IMR-90 (cell line): ENCODE data around the gene ZMYND10. TPM values are rescaled to one million over a fixed set of nuclear protein-coding genes. Genes with fewer than 3 reads are reported as not detected.

Experiments used
- ATAC-seq: fragments of 200-7000 bp; cut with Tn5 transposase; 2 replicates; pipeline ENCODE4 v1.9.1; 2020; ENCODE audit warnings: low read depth, mild to moderate bottlenecking, moderate library complexity
- BruUV-seq: library from RNA; stranded (reverse); fragments of 400-500 nt; replicated peaks from 2 replicates; lab custom pipeline; 2021; lab: Mats Ljungman, UMichigan
- CTCF ChIA-PET: fragments of 300-600 bp; formaldehyde crosslinking; extraction: SDS; loops from one replicate; lab custom pipeline; 2021; ENCODE audit warnings: antibody characterized with exemption; lab: Yijun Ruan, JAX
- POLR2A ChIA-PET: fragments of 300-600 bp; sonication (Branson Sonifier 250); formaldehyde crosslinking; loops from one replicate; lab custom pipeline; 2022; ENCODE audit warnings: antibody characterized with exemption; ENCODE audit not compliant: unreplicated experiment; lab: Charles Lee
- DNase-seq: peaks from one replicate; pipeline ENCODE4 v3.0.0; 2013
- H2AFZ ChIP-seq: replicated peaks from 2 replicates; pipeline ENCODE3; 2013; ENCODE audit warnings: low read length, mild to moderate bottlenecking; ENCODE audit not compliant: poor library complexity
- H2AK5ac ChIP-seq: 2 replicates; pipeline ENCODE4 v1.6.1; 2013; ENCODE audit warnings: low read depth, low read length, inconsistent platforms
- H2AK9ac ChIP-seq: replicated peaks from 2 replicates; pipeline ENCODE3; 2013; ENCODE audit warnings: mild to moderate bottlenecking, low read depth, low read length, moderate library complexity; ENCODE audit not compliant: poor library complexity
- H2BK120ac ChIP-seq: 2 replicates; pipeline ENCODE4 v1.6.1; 2013; ENCODE audit warnings: low read depth, low read length, inconsistent platforms
- H2BK15ac ChIP-seq: 3 replicates; pipeline ENCODE4 v1.6.1; 2013; ENCODE audit warnings: low read depth, low read length, inconsistent platforms
- H2BK20ac ChIP-seq: 2 replicates; pipeline ENCODE4 v1.6.1; 2013; ENCODE audit warnings: low read depth, mild to moderate bottlenecking, inconsistent platforms, low read length, moderate library complexity
- H2BK5ac ChIP-seq: 2 replicates; pipeline ENCODE4 v1.6.1; 2013; ENCODE audit warnings: mild to moderate bottlenecking, low read depth, low read length, inconsistent platforms; ENCODE audit not compliant: poor library complexity, severe bottlenecking
- H3K14ac ChIP-seq: replicated peaks from 2 replicates; pipeline ENCODE4 v1.6.1; 2013; ENCODE audit warnings: low read depth, low read length, inconsistent platforms
- H3K18ac ChIP-seq: 2 replicates; pipeline ENCODE4 v1.6.1; 2013; ENCODE audit warnings: low read depth, low read length, control low read depth
- H3K23ac ChIP-seq: 2 replicates; pipeline ENCODE4 v1.6.1; 2013; ENCODE audit warnings: low read depth, low read length, inconsistent platforms
- H3K27ac ChIP-seq: 2 replicates; pipeline ENCODE4 v1.5.1; 2013; ENCODE audit warnings: mild to moderate bottlenecking, control low read depth, low read length; ENCODE audit not compliant: insufficient read depth
- H3K27me3 ChIP-seq: 2 replicates; pipeline ENCODE4 v1.6.1; 2013; ENCODE audit warnings: low read length; ENCODE audit not compliant: control insufficient read depth, insufficient read depth
- H3K36me3 ChIP-seq: 2 replicates; pipeline ENCODE4 v1.6.1; 2013; ENCODE audit warnings: low read length, mixed read lengths; ENCODE audit not compliant: control insufficient read depth, insufficient read depth
- H3K4ac ChIP-seq: 2 replicates; pipeline ENCODE4 v1.6.1; 2013; ENCODE audit warnings: low read depth, low read length, inconsistent platforms
- H3K4me1 ChIP-seq: 2 replicates; pipeline ENCODE4 v1.6.1; 2013; ENCODE audit warnings: low read length, mixed read lengths; ENCODE audit not compliant: control insufficient read depth, insufficient read depth
- H3K4me2 ChIP-seq: 2 replicates; pipeline ENCODE4 v1.6.1; 2013; ENCODE audit warnings: low read depth, mild to moderate bottlenecking, control low read depth, low read length, moderate library complexity
- H3K4me3 ChIP-seq: 2 replicates; pipeline ENCODE4 v1.5.1; 2013; ENCODE audit warnings: low read depth, mild to moderate bottlenecking, control low read depth, low read length, moderate library complexity; ENCODE audit not compliant: insufficient read depth
- H3K56ac ChIP-seq: 2 replicates; pipeline ENCODE4 v1.6.1; 2013; ENCODE audit warnings: low read length, inconsistent platforms; ENCODE audit not compliant: insufficient read depth; ENCODE audit errors: extremely low read depth
- H3K79me1 ChIP-seq, 2 experiments: 2 replicates each; pipeline ENCODE4 v1.6.1; 2013; ENCODE audit warnings: low read length in 2 of 2, inconsistent platforms in 1 of 2, low read depth in 1 of 2
- H3K9ac ChIP-seq: 2 replicates; pipeline ENCODE4 v1.6.1; 2013; ENCODE audit warnings: low read depth, low read length, control low read depth
- H3K9me1 ChIP-seq: 2 replicates; pipeline ENCODE4 v1.6.1; 2013; ENCODE audit warnings: low read length, inconsistent platforms; ENCODE audit not compliant: insufficient read depth
- H3K9me3 ChIP-seq: 2 replicates; pipeline ENCODE4 v1.6.1; 2013; ENCODE audit warnings: low read length; ENCODE audit not compliant: control insufficient read depth, insufficient read depth
- H4K20me1 ChIP-seq: 2 replicates; pipeline ENCODE4 v1.6.1; 2013; ENCODE audit warnings: low read length, inconsistent platforms; ENCODE audit not compliant: insufficient read depth
- H4K5ac ChIP-seq: 2 replicates; pipeline ENCODE4 v1.6.1; 2013; ENCODE audit warnings: mild to moderate bottlenecking, low read depth, low read length, control low read depth
- H4K8ac ChIP-seq, 2 experiments: 2 replicates each; pipeline ENCODE4 v1.6.1; 2013; ENCODE audit warnings: low read depth in 2 of 2, low read length in 2 of 2, control low read depth in 1 of 2, inconsistent platforms in 1 of 2
- H4K91ac ChIP-seq: 2 replicates; pipeline ENCODE4 v1.6.1; 2013; ENCODE audit warnings: low read depth, low read length, inconsistent platforms; ENCODE audit not compliant: insufficient read depth
- BHLHE40 ChIP-seq: fragments of 150-350 bp; IDR thresholded peaks from 2 replicates; pipeline ENCODE4 v1.6.1; 2016; ENCODE audit warnings: mild to moderate bottlenecking, low read depth, low read length
- MXI1 ChIP-seq: IDR thresholded peaks from 2 replicates; pipeline ENCODE4 v1.6.1; 2012; ENCODE audit warnings: low read depth, mild to moderate bottlenecking, low read length, moderate library complexity, borderline replicate concordance
- POLR2A ChIP-seq: IDR thresholded peaks from 2 replicates; pipeline ENCODE4 v1.6.1; 2012; ENCODE audit warnings: mild to moderate bottlenecking, low read depth, low read length
- USF2 ChIP-seq: fragments of 150-350 bp; IDR thresholded peaks from 2 replicates; pipeline ENCODE4 v1.6.1; 2017; ENCODE audit warnings: mild to moderate bottlenecking, antibody characterized with exemption, low read length, low read depth
- WGBS, 2 experiments: methylation state at CpG; one replicate each; pipeline versions ENCODE4 v1.1.5 to v1.1.7; 2013; ENCODE audit warnings: missing lambda C conversion rate in 2 of 2; ENCODE audit not compliant: insufficient read length in 1 of 2; ENCODE audit errors: extremely low coverage in 2 of 2; 5-methylcytosine and 5-hydroxymethylcytosine counted together
- dilution Hi-C: fragments of 300-500 bp; cut with HindIII; formaldehyde crosslinking; loops from one replicate; pipeline ENCODE4 v1.14.3; 2018; ENCODE audit warnings: low sequenced_read_pairs; ENCODE audit not compliant: unreplicated experiment
- in situ Hi-C: fragments of 300-500 bp; cut with MboI; formaldehyde crosslinking; loops from 3 replicates; pipeline ENCODE4 v1.14.3; 2019; ENCODE audit warnings: low sequenced_read_pairs, inconsistent platforms, mixed read lengths
- intact Hi-C: fragments of 100-400 bp; cut with micrococcal nuclease; formaldehyde crosslinking; loops from 2 replicates; pipeline ENCODE4 v1.10.0; 2022
- polyA plus RNA-seq, 3 experiments: library from polyadenylated mRNA; depleted of rRNA; stranded (reverse); fragments of >200 nt; gene quantifications; 2 replicates each; pipeline ENCODE4 v1.2.3, GENCODE V29; 2012; ENCODE audit warnings: low replicate concordance in 1 of 3
- total RNA-seq: library from RNA; depleted of rRNA; stranded (reverse); fragments of >200 nt; gene quantifications from 2 replicates; pipeline ENCODE4 v1.2.3, GENCODE V29; 2012

Gene ZMYND10
- total and polyA plus RNA-seq, 2 of the 4 experiments (the other 2 are of a cell fraction) = 1.1 to 1.4 TPM

- ATAC-seq = peak; percentile 99
- Histone ChIP-seq H2BK5ac (peak within 1 kb of the TSS; percentile 80), H4K20me1 (peaks cover 45% of the 10 kb centered on the region), H3K9me3 (no peaks in the 10 kb centered on the region), H3K79me1 (peaks cover 0 to 49% of the 10 kb centered on the region in 2 experiments; a peak in 2 of 4 replicates), H4K5ac (peak within 1 kb of the TSS; percentile 92), H3K56ac (peak within 1 kb of the TSS; percentile 56), H3K4ac (peak within 1 kb of the TSS; percentile 92), H2BK15ac (no peak within 1 kb of the TSS), H3K27ac (peak within 1 kb of the TSS; percentile 87), H2AK5ac (peak within 1 kb of the TSS; percentile 94), H2AFZ (peak within 1 kb of the TSS; percentile 97), H3K36me3 (peaks cover 32% of the 10 kb centered on the region), H3K14ac (peak within 1 kb of the TSS; percentile 99), H3K27me3 (no peaks in the 10 kb centered on the region), H3K9ac (peak within 1 kb of the TSS; percentile 94), H3K9me1 (peaks cover 20% of the 10 kb centered on the region), H2BK20ac (no peak within 1 kb of the TSS), H3K18ac (peak within 1 kb of the TSS; percentile 51; the same call in 1 of the 2 replicates), H3K4me3 (peak within 1 kb of the TSS; percentile 76), H2AK9ac (peak within 1 kb of the TSS; percentile 99), H2BK120ac (0 out of 2 replicates have a peak within 1 kb of the TSS, but pooled peaks have one; percentile 10), H4K8ac (peak within 1 kb of the TSS; percentile 56 to 98), H3K4me2 (peak within 1 kb of the TSS; percentile 94), H4K91ac (peak within 1 kb of the TSS; percentile 90), H3K23ac (peak within 1 kb of the TSS; percentile 96), H3K4me1 (peaks cover 26% of the 10 kb centered on the region)
- CTCF ChIA-PET = no interaction called here
- TF ChIP-seq MXI1 = peak; percentile 10; the same call in 1 of the 2 replicates
- peak; percentile 69 for TF ChIP-seq POLR2A
- no peak for TF ChIP-seq BHLHE40
- peak; percentile 68; the same call in 1 of the 2 replicates for TF ChIP-seq USF2
- DNase-seq = peak; percentile 99
- WGBS, 2 experiments = 0% methylated on average over 29 of the region's 64 CpGs; no CpG with 5 or more reads in 1 of the 2 experiments
- intact Hi-C loops (no loop called here), dilution Hi-C loops (no loop called here), in situ Hi-C loops (no loop called here)
- POLR2A ChIA-PET = no interaction called here
- BruUV-seq = TSS peak; percentile 80
These were observed 13.6 kb upstream of the ZMYND10 start, which contains the start of gene TMEM115 for GRCh38 chr3:50358911-50359759. Gene TMEM115, minus strand, starts transcription at chr3:50359521. Its CDS starts 458 bp downstream, at chr3:50359063.
